HL-60 (cell line): Measurements from ENCODE around the gene PHRF1.

Source experiments
- DNase-seq, 2 experiments: peaks; one replicate each; pipeline ENCODE4 v3.0.0-alpha.2; 2010 to 2020; ENCODE audit warnings: low read depth in 1 of 2, low spot score in 1 of 2
- H3K27ac ChIP-seq: fragments of 250-450 bp; sonication (Bioruptor Pico); replicated peaks from 2 replicates; pipeline ENCODE4 v1.5.1; 2020; ENCODE audit warnings: mild to moderate bottlenecking, moderate library complexity
- H3K27me3 ChIP-seq: fragments of 250-450 bp; sonication (Bioruptor Pico); 2 replicates; pipeline ENCODE4 v1.5.1; 2021; ENCODE audit warnings: mild to moderate bottlenecking, moderate library complexity; ENCODE audit not compliant: insufficient read depth, poor library complexity, severe bottlenecking
- H3K4me3 ChIP-seq: replicated peaks from 2 replicates; pipeline ENCODE4 v1.5.1; 2011; ENCODE audit warnings: mild to moderate bottlenecking, control low read depth, low read length; ENCODE audit not compliant: insufficient read depth
- GABPA ChIP-seq: IDR thresholded peaks from 2 replicates; pipeline ENCODE4 v1.6.1; 2012; ENCODE audit warnings: low read depth
- POLR2AphosphoS5 ChIP-seq: IDR thresholded peaks from 2 replicates; pipeline ENCODE4 v1.6.1; 2012; ENCODE audit warnings: low read depth
- SPI1 ChIP-seq: IDR thresholded peaks from 2 replicates; pipeline ENCODE4 v1.6.1; 2012; ENCODE audit warnings: low read depth, mild to moderate bottlenecking, borderline replicate concordance
- TF ChIP-seq, protein P1 (sequence below): IDR thresholded peaks from one replicate; pipeline ENCODE4 v1.5.1; 2011; ENCODE audit warnings: low read length, control low read depth, inconsistent platforms; ENCODE audit not compliant: insufficient read depth
- TF ChIP-seq, protein P2 (sequence below): IDR thresholded peaks from 2 replicates; pipeline ENCODE4 v1.6.1; 2012; ENCODE audit warnings: low read depth; ENCODE audit not compliant: insufficient replicate concordance

Gene PHRF1

DNA sequence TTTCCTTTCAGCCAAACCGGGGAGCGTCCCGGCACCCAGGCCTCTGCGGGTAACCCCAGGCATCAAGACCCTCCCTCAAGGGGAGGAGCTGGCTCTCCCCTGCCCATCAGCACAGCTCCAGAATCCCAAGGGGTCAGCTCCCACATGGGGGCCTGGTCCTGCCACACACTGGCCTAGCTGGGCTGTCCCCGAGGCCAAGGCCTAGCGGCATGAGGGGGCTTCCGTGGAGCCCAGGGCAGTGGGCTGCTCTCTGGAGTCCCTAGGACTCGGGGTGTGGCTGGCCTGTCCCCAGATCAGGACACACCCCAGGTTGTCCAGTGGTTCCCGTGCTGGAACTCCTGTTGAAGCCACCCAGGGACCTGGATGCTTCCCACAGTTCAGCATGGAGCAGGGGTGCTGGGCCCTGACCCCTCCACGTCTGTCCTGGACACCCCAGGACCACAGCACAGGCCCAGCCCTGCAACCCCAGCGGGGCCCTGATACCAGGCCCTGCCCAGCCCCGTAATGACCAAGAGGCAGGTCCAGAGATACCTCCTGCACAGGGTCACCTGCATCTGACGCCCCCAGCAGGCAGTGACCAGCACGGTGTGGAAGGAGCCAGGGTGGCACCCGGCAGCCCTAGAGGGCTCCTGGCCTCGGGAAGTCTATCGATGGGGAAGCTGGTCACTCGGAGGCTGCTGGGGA, 46.4 kb upstream of the PHRF1 start:
- DNase-seq = no peak
- no peak overlapping the region for H3K4me3 ChIP-seq
- H3K27me3 ChIP-seq = no peaks in the 10 kb centered on the region
- H3K27ac ChIP-seq = no peak overlapping the region
- TF ChIP-seq, protein P1, sequence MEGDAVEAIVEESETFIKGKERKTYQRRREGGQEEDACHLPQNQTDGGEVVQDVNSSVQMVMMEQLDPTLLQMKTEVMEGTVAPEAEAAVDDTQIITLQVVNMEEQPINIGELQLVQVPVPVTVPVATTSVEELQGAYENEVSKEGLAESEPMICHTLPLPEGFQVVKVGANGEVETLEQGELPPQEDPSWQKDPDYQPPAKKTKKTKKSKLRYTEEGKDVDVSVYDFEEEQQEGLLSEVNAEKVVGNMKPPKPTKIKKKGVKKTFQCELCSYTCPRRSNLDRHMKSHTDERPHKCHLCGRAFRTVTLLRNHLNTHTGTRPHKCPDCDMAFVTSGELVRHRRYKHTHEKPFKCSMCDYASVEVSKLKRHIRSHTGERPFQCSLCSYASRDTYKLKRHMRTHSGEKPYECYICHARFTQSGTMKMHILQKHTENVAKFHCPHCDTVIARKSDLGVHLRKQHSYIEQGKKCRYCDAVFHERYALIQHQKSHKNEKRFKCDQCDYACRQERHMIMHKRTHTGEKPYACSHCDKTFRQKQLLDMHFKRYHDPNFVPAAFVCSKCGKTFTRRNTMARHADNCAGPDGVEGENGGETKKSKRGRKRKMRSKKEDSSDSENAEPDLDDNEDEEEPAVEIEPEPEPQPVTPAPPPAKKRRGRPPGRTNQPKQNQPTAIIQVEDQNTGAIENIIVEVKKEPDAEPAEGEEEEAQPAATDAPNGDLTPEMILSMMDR = no peak
- no peak for TF ChIP-seq GABPA
- no peak for TF ChIP-seq SPI1
- no peak for TF ChIP-seq POLR2AphosphoS5
- TF ChIP-seq, protein P2, sequence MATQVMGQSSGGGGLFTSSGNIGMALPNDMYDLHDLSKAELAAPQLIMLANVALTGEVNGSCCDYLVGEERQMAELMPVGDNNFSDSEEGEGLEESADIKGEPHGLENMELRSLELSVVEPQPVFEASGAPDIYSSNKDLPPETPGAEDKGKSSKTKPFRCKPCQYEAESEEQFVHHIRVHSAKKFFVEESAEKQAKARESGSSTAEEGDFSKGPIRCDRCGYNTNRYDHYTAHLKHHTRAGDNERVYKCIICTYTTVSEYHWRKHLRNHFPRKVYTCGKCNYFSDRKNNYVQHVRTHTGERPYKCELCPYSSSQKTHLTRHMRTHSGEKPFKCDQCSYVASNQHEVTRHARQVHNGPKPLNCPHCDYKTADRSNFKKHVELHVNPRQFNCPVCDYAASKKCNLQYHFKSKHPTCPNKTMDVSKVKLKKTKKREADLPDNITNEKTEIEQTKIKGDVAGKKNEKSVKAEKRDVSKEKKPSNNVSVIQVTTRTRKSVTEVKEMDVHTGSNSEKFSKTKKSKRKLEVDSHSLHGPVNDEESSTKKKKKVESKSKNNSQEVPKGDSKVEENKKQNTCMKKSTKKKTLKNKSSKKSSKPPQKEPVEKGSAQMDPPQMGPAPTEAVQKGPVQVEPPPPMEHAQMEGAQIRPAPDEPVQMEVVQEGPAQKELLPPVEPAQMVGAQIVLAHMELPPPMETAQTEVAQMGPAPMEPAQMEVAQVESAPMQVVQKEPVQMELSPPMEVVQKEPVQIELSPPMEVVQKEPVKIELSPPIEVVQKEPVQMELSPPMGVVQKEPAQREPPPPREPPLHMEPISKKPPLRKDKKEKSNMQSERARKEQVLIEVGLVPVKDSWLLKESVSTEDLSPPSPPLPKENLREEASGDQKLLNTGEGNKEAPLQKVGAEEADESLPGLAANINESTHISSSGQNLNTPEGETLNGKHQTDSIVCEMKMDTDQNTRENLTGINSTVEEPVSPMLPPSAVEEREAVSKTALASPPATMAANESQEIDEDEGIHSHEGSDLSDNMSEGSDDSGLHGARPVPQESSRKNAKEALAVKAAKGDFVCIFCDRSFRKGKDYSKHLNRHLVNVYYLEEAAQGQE = no peak

DNA sequence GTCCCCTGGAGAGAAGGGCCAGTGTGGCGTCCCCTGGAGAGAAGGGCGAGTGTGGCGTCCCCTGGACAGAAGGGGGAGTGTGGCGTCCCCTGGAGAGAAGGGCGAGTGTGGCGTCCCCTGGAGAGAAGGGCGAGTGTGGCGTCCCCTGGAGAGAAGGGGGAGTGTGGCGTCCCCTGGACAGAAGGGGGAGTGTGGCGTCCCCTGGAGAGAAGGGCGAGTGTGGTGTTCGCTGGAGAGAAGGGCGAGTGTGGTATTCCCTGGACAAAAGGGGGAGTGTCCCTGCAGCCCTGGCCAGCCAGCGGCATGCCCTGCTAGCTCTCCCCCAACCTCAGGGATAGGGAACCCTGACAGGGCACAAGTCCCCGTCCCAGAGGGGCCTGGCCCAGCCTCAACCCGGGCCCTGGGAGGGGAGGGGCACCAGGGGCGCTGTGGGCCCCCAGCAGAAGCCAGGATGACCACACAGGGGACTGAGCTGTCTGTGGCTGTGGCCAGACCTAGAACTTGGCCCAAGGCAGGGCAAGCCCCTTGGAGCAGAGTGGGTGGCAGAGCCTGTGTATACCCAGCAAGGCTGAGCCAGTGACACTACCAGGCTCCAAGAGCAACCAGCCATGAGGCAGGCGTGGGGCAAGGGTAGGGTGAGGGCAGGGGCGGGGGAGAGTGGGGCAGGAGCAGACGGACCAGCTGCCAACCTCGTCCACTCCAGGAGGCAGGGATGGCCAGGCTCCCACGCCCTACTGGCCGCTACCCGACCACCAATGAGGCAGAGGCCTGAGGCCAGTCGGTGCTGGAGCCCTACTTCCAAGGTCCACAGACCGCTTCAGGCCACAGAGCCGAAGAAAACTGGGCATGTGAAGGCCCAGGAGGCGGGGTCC, 45.1 kb upstream of the PHRF1 start:
- Histone ChIP-seq H3K27me3 (no peaks in the 10 kb centered on the region), H3K4me3 (no peak overlapping the region), H3K27ac (no peak overlapping the region)
- TF ChIP-seq, protein P2 = no peak
- no peak for TF ChIP-seq POLR2AphosphoS5
- TF ChIP-seq GABPA = no peak
- no peak for DNase-seq

DNA sequence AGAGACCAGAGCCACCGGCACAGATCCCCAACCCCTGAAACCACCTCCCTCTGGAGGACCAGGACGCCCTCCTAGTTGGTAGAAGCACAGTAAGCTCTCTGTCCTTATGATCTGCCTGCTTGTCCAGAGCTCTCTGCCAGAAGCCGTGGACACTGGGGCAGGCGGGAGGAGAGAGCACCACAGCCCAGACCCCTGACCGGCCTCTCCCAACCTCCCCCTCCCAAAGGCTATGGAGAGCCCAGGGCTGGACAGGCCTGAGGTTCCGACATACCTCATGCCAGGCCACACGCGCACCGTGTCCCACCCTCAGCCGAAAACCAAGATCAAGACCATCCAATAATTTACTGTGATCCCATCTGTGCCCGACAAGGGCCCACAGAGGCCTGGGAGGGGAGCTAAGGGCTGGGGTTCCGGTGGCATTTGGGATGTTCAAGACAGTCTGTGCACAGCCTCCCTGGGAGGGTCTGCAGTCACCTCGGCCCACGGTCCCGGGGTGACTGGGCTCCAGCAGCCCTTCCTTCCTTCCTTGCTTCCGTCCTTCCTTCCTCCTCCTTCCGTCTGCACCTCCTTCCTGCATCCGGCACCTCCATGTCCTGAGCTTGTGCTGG, 44.2 kb upstream of the PHRF1 start:
- DNase-seq = no peak
- no peak overlapping the region for H3K4me3 ChIP-seq
- no peak for TF ChIP-seq GABPA
- no peak for TF ChIP-seq POLR2AphosphoS5
- no peak for TF ChIP-seq SPI1
- TF ChIP-seq, protein P2 = no peak
- TF ChIP-seq, protein P1 = no peak
- no peaks in the 10 kb centered on the region for H3K27me3 ChIP-seq
- H3K27ac ChIP-seq = no peak overlapping the region
